IMR-90 (cell line): ENCODE measurements around the gene ARFGEF3.

Experiments used
- BHLHE40 ChIP-seq: fragments of 150-350 bp; IDR thresholded peaks from 2 replicates; pipeline ENCODE4 v1.6.1; 2016; ENCODE audit warnings: mild to moderate bottlenecking, low read depth, low read length
- CTCF ChIP-seq: conservative IDR thresholded peaks from 2 replicates; pipeline ENCODE4 v1.5.1; 2012; ENCODE audit warnings: mild to moderate bottlenecking, low read depth, low read length, improper control_type of control experiment
- FOS ChIP-seq: fragments of 150-350 bp; IDR thresholded peaks from 2 replicates; pipeline ENCODE4 v1.6.1; 2016; ENCODE audit warnings: low read depth, low read length
- MAZ ChIP-seq: IDR thresholded peaks from 2 replicates; pipeline ENCODE4 v1.6.1; 2012; ENCODE audit warnings: low read depth, mild to moderate bottlenecking, low read length, improper control_type of control experiment, moderate library complexity, borderline replicate concordance
- MXI1 ChIP-seq: IDR thresholded peaks from 2 replicates; pipeline ENCODE4 v1.6.1; 2012; ENCODE audit warnings: low read depth, mild to moderate bottlenecking, low read length, moderate library complexity, borderline replicate concordance
- POLR2A ChIP-seq: IDR thresholded peaks from 2 replicates; pipeline ENCODE4 v1.6.1; 2012; ENCODE audit warnings: mild to moderate bottlenecking, low read depth, low read length
- RAD21 ChIP-seq: IDR thresholded peaks from 2 replicates; pipeline ENCODE4 v1.6.1; 2012; ENCODE audit warnings: low read length, improper control_type of control experiment
- RCOR1 ChIP-seq: IDR thresholded peaks from 2 replicates; pipeline ENCODE4 v1.6.1; 2012; ENCODE audit warnings: mild to moderate bottlenecking, low read length, improper control_type of control experiment; ENCODE audit not compliant: insufficient replicate concordance
- RFX5 ChIP-seq: IDR thresholded peaks from 2 replicates; pipeline ENCODE4 v1.8.0; 2012; ENCODE audit warnings: low read depth, mild to moderate bottlenecking, low read length, moderate library complexity
- SMC3 ChIP-seq: fragments of 150-350 bp; IDR thresholded peaks from 2 replicates; pipeline ENCODE4 v1.6.1; 2016; ENCODE audit warnings: low read depth, mild to moderate bottlenecking, antibody characterized with exemption, low read length, moderate library complexity

- no peak for TF ChIP-seq CTCF
- no peak for TF ChIP-seq BHLHE40
- TF ChIP-seq POLR2A: no peak
- TF ChIP-seq FOS: no peak
- TF ChIP-seq RAD21: no peak
- TF ChIP-seq MAZ: no peak
- TF ChIP-seq SMC3: no peak
- TF ChIP-seq RCOR1: no peak
- TF ChIP-seq RFX5: no peak
- no peak for TF ChIP-seq MXI1
These were observed 92.0 kb downstream of the ARFGEF3 start for GRCh38 chr6:138253731-138254130.
